Measurements from ENCODE around the gene POLR3A.
"Not testable (repeated sequence)": the region's sequence is repeated elsewhere in the genome, so short reads cannot be mapped to it uniquely, and the experiment has no call there.

Gene POLR3A

GRCh38 chr10:78015546-78015945, 13.8 kb downstream of the POLR3A start:
- DNase-seq, result no peak

DNA sequence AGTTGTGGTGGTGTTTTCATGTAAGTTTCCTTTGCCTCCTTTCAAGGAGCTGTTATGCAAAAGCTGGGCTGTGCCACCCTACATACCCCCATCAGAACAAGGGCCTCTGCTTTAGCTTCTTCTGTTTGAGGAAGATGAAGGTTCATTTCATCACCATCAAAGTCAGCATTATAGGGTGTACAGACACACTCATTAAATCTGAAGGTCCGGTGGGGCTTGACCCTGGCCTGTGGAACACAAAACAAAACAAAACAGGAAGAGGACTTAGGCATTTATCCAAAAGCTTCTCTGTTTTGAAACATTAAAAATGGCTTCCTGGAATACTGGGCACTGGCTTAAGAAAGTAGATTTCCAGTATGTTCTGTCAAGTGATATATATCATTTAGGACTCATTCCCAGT, 15.8 kb downstream of the POLR3A start:
- no peak for DNase-seq

DNA sequence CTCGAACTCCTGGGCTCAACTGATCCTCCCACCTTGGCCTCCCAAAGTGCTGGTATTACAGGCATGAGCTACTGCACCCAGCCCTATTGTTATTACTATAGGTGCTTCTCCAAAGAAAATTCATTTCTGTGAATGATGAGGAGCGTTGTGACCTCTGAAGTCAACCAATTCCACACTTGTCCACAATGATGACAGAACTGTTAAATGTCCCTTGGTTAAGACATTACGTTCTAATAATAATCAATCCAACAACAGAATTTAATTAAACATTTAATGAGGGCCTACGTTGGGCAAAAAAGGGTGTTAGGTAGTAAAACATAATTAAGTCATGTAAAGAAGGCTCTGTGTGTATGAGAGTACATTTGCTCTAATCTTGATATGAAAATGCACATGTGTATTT, 18.2 kb downstream of the POLR3A start:
- DNase-seq, result no peak

DNA sequence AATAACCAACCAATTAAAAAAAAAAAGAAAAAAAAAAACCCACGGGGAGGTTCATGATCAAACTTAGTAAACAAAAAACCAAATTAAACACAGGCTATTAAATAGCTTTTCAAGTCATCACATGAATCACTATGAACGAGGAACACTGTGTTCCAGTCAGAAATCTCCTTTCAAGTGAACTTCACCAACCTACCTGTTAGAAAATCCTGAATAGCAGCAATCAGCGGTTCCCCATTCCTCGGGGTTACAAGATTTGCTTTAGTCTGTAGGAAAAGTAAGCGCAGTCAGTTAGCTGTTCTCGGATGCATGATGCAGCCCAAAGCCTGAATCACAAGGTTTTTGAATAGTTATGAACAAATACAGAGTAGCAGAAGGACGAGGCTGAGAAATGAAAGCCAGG, 19.0 kb downstream of the POLR3A start:
- no peak for DNase-seq

GRCh38 chr10:78009662-78010061, 19.7 kb downstream of the POLR3A start:
- DNase-seq, result no peak

- no peak for DNase-seq
Measured at GRCh38 chr10:78007172-78007571, 22.1 kb downstream of the POLR3A start.

- no peak for DNase-seq
Measured at GRCh38 chr10:78004215-78005026, 24.9 kb downstream of the POLR3A start.

DNA sequence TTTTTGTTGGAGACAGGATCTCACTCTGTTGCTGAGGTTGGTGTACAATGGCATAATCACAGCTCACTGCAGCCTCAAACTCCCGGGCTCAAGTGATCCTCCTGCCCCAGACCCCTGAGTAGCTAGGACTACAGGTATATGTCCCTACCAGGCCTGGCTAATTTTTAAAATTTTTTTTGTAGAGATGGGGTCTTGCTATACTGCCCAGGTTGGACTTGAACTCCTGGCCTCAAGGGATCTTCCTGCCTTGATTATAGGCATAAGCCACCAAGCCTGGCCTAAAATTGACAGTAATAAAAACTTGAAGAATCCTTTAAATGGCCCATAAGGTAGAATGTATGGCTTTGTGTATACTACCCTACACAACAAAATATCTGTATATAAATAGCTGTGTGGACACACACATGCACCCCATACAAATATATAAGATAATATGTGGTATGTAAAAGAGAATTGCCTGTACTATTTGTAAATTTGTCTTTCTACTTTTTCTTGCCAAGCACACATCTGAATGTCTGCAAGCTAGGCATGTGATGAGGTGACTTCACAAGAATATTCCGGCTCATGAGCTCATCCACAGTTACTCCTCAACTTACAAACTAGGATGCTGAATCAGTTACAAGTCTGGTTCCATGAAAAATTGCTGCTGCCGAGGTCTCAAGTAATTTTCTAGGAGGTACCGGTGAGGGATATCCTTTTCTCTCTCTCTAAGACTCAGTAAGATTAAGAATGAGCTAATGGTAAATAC, 26.6 kb downstream of the POLR3A start:
- DNase-seq, result no peak

GRCh38 chr10:78000956-78001472, 28.3 kb downstream of the POLR3A start:
- DNase-seq, result no peak

GRCh38 chr10:78000206-78000605, 29.1 kb downstream of the POLR3A start:
- no peak for DNase-seq

DNA sequence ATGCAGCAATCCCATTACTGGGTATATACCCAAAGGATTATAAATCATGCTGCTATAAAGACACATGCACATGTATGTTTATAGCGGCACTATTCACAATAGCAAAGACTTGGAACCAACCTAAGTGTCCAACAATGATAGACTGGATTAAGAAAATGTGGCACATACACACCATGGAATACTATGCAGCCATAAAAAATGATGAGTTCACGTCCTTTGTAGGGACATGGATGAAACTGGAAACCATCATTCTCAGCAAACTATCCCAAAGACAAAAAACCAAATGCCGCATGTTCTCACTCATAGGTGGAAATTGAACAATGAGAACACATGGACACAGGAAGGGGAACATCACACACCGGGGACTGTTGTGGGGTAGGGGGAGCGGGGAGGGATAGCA, 30.5 kb downstream of the POLR3A start:
- DNase-seq, result not testable (repeated sequence)

GRCh38 chr10:77993620-77994019, 35.7 kb downstream of the POLR3A start:
- DNase-seq, result no peak

DNA sequence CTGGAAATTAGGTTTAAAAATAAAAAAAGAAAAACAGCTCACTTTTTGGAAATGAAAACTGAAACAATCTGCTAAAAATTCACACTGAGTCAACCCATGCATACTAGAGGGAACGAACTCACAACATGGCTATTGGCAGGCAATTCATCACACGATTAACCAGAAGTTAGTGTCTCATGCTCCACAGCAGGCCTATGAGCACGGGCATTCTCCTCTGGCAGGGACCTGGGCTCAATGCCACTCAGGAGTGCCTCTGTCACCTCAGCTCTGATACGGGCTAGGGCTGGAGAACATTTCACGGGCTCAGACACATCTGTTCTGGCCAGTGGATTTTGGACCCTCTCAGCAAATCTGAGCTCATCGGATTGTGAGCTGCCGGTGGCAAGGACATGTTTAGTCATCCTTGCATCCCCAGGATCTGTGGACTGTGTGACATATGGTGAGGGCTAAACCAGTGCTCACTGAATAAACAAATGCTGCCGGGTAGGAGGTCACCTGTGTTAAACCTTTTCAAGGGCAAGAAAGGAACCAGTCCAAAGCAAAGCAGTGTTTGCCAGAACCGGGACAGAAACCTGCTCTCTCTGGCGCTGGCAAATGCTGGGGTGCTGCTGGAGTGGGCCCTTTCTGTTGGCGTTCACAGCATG, 40.1 kb downstream of the POLR3A start:
- DNase-seq, result no peak

- no peak for DNase-seq
Measured at GRCh38 chr10:77987671-77988255, 41.6 kb downstream of the POLR3A start.

DNA sequence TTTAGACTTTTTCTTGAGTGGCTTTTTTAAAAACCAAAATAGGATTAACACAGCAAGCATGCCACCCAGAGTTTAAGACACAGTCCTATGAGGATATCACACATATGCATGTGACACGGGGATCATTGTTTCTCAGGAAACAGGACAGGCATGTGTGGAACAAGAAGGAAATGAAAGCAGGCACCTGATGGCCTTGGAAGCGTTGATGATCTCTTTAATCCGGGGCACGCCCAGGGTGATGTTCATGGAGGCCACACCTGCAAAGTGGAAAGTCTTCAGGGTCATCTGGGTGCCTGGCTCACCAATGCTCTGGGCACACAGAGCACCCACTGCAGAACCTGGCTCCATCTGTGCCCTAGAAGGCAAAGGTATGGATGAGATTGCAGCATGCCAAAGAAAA, 44.3 kb downstream of the POLR3A start:
- no peak for DNase-seq

DNA sequence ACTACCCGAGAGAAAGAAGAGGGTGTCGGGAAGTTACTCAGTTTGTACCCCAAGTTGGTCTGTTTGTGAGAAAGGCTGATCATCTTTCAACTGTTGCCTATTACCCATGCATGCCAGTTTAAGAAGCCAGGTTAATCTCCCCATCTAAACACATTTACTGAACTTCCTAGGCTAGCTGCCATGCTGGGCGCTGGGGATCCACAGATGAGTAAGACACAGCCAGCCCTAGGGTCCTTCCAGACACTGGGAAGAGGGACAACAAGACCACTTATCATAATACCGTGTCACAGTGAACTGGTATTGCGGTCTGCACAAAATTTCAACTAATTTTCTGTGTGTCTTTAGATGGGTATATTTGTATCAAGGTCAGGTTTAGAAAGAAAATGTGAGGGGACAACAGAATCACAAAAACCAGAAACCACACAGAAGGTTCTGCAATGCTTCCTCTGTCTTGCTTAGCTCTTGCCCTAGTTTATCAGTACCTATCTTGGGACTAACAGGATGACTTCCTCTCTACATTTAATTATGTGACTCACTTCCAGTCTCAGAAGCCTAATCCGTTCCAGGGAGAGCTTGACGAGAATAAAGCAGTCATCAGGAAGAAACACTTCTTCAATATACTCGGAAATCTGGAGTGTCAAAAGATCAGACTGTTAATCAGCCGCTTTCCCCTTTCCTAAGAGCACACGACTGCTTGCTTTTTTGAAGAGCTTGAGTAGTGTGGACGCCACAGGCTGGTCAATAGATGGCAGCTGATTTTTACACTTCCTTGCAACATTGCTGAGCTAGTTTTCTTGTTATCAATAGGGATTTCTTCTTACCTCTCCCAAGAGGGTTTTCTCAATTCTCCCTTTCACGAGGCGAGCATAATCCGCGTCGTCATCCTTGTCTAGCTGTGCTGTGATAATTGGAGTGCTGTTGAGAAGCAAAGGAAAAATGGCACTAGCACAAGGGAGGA, 45.7 kb downstream of the POLR3A start:
- no peak for DNase-seq

DNA sequence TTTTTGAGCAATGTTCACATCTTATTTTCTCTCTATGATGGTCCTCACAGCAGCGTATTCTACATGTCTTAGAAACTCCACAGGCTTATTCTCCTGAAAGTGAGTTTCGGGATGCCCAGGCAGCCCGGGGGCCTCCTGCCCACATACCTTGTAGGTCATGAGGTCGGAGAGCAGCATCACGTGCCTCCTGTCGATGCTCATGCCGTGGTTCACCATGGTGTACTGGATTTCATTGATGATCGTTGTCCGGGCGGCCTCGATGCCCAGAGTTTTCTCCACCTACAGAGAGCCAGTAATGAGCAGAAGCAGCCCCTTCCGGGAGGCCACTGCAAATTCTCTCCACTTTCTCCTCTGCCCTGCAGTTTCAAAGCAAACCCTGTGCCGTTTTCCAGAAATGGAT, 48.0 kb downstream of the POLR3A start:
- no peak for DNase-seq

DNA sequence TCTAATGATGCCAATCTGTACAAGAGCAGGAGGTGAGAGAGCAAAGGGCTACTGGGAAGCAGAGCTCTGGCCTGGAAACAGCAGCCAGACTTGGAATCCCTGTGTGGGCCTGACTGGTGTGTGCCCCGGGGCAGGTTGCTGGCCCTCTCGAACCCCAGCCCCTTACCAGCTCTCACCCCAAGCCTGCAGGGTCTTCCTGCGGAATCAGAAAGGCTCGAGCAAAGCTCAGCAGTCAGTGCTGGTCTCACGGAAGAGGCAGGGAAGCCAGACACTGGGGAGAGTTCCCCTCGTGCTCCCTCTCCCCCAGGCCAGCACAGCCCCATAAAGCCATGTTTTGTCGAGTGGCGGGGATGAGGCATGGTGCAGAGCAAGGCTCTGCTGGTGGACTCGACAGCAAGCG, 50.1 kb downstream of the POLR3A start:
- DNase-seq, result no peak

- DNase-seq, result no peak
Measured at GRCh38 chr10:77978360-77978759, 51.0 kb downstream of the POLR3A start.

- no peak for DNase-seq
Measured at GRCh38 chr10:77977934-77978333, 51.4 kb downstream of the POLR3A start.

GRCh38 chr10:77977016-77977415, 52.3 kb downstream of the POLR3A start:
- DNase-seq, result no peak

DNA sequence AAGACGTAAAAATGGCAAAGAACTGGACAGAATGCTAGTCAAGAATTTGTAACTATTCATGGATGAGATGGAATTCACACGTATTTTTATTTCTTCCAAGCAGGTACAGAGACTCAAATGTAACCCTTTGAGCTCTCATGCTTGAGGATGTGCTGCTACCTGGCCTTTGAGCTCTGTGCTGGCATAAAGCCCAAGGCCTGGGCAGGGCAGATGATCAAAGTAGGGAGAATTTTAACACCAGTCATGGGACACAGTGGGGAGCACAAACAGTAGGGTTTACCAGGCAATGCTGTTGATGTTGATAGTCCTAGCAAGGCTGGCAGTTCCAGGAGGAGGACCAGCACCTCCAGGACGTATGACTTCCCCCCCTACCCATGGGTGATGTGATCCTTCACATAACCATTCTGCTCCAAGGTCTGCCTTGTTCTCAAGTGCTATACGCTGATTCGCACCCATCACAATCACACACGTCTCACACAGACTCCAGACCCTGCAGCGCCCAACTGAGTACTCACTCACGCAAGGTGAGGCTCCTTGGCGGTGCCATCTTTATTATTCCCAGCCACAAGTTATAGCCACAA, 54.1 kb downstream of the POLR3A start:
- DNase-seq, result no peak
